C4-2B (cell line): ENCODE results near the gene XKR3.

Experiments
- H3K27ac ChIP-seq: fragments of 450-650 bp; 2 replicates; pipeline ENCODE4 v1.5.1; 2017
- CTCF ChIP-seq: fragments of 450-650 bp; conservative IDR thresholded peaks from 2 replicates; pipeline ENCODE4 v1.5.1; 2017; ENCODE audit warnings: mild to moderate bottlenecking
- ZFX ChIP-seq: fragments of 450-650 bp; IDR thresholded peaks from 2 replicates; pipeline ENCODE4 v1.6.1; 2017

Gene XKR3

DNA sequence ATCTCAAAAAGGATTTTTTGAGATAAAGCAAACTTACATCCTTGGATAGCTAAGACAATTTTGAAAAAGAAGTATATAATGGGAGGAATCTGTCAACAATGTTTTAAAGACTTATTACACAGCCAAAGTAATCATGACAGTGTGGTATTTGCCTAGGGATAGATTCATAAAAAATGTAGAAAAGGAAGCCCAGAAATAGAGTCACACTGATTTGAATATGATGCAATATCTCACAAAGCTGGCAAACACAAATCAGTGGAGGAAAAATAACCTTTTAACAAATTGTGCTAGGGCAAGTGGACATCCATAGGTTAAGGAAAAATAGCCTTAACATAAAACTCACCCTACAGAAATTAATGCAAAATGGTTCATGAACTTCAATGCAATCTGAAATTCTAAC lies 6.0 kb downstream of the XKR3 start:
- H3K27ac ChIP-seq: no peak overlapping the region
- no peak for TF ChIP-seq ZFX
- no peak for TF ChIP-seq CTCF

GRCh38 chr22:16818538-16818937 lies 6.7 kb downstream of the XKR3 start:
- no peak for TF ChIP-seq ZFX
- no peak for TF ChIP-seq CTCF
- H3K27ac ChIP-seq: no peak overlapping the region

- no peak for TF ChIP-seq ZFX
- no peak for TF ChIP-seq CTCF
- no peak overlapping the region for H3K27ac ChIP-seq
Measured at GRCh38 chr22:16815073-16815472, 10.1 kb downstream of the XKR3 start.

- H3K27ac ChIP-seq: no peak overlapping the region
- TF ChIP-seq ZFX (no peak), CTCF (no peak)
Measured at GRCh38 chr22:16810188-16810802, 14.9 kb downstream of the XKR3 start.

DNA sequence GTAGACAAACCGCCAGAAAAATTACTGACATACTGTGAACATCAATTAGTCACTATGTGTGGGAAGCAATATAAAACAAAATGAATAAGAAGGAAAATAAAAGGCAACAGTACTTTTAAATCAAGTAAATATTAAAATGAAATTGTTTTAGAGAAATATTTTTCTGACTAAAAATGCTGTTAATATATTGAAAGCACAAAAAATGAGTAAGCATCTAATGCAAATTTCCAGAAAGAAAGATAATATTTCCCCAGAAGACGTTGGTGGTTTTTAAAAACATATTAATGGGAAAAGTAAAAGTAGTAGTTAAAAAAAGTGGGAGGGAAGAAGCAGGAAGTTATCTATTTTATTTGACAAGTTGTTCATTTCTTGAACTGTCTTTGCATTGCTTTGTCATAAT lies 16.5 kb downstream of the XKR3 start:
- no peak overlapping the region for H3K27ac ChIP-seq
- TF ChIP-seq CTCF (no peak), ZFX (no peak)

- no peak overlapping the region for H3K27ac ChIP-seq
- TF ChIP-seq ZFX (no peak), CTCF (no peak)
Measured at GRCh38 chr22:16807109-16807508, 18.1 kb downstream of the XKR3 start.

- H3K27ac ChIP-seq: no peak overlapping the region
- TF ChIP-seq CTCF: no peak
- no peak for TF ChIP-seq ZFX
Measured at GRCh38 chr22:16806401-16806800, 18.8 kb downstream of the XKR3 start.
